Activated T-helper 1 cell treated with Interleukin-2 at 50 U/mL for 16 hours (primary cell): ENCODE results near the gene C22orf23.

Experiments used
- DNase-seq: peaks from one replicate; pipeline ENCODE4 v3.0.0-alpha.2; 2020; ENCODE audit warnings: low read depth

Gene C22orf23

GRCh38 chr22:37897807-37898206 is 55.6 kb downstream of the C22orf23 start:
- no peak for DNase-seq

- DNase-seq = no peak
These were observed 56.5 kb downstream of the C22orf23 start for GRCh38 chr22:37896939-37897338.

- peak; percentile 30 for DNase-seq
These were observed 57.2 kb downstream of the C22orf23 start for GRCh38 chr22:37896181-37896592.

GRCh38 chr22:37894939-37895670 is 58.3 kb downstream of the C22orf23 start:
- no peak for DNase-seq

- no peak for DNase-seq
These were observed 59.8 kb downstream of the C22orf23 start for GRCh38 chr22:37893583-37893983.
